GM18870 (cell line): Measurements from ENCODE around the gene OR2V1.
"Not testable (repeated sequence)": the region's sequence is repeated elsewhere in the genome, so short reads cannot be mapped to it uniquely, and the experiment has no call there.

Source experiments
- ATAC-seq: cut with Tn5 transposase; IDR thresholded peaks from one replicate; pipeline ENCODE4 v1.9.1; 2021; ENCODE audit warnings: moderate library complexity; ENCODE audit not compliant: unreplicated experiment

Gene OR2V1

DNA sequence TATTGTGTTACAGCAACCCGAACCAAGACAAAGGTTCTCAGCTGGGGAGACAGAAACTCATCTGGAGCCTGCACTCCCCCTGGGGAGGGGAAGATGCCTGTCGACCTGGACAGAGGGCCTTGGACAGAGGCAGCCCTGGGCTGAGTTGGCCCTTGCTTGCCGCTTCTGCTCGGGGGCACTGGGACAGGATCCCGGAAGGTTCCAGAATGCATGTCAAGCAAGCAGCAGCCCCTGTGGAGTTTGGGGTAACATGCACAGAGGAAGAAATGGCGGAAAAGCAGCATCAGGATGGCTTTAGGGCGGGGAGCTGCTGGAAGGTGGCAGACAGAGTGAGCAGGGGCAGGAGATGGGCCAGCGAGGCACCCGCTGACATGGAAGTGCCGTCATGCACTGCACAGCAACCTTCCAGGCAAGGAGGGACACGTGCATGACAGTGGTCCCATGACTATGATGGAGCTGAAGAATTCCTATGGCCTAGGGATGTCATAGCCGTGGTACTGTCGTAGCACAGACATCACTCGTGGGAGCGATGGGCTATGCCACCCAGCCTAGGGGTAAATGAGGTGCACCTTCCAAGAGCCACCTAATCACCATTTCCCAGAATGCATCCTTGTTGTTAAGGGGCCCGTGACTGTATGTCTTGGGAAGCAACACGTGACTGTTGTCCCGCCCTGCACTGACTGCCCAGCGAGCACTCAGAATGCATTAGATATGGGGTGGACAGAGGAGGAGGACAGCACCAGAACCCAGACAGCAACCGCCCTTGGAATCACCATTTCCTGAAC lies 26.2 kb downstream of the OR2V1 start:
- ATAC-seq: not testable (repeated sequence)

DNA sequence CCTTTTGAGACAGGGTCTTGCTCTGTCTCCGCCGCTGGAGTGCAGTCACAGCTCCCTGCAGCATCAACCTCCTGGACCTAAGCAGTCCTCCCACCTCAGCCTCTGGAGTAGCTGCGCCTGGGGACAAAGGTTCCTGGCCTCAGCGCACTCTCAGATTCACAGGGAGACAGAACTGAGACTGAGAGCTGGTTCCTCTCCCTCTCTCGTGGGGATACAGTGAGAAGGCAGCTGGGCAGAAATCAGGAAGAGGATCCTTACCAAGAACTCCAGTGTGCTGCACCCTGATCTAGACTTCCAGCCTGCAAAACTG lies 26.8 kb downstream of the OR2V1 start:
- not testable (repeated sequence) for ATAC-seq

DNA sequence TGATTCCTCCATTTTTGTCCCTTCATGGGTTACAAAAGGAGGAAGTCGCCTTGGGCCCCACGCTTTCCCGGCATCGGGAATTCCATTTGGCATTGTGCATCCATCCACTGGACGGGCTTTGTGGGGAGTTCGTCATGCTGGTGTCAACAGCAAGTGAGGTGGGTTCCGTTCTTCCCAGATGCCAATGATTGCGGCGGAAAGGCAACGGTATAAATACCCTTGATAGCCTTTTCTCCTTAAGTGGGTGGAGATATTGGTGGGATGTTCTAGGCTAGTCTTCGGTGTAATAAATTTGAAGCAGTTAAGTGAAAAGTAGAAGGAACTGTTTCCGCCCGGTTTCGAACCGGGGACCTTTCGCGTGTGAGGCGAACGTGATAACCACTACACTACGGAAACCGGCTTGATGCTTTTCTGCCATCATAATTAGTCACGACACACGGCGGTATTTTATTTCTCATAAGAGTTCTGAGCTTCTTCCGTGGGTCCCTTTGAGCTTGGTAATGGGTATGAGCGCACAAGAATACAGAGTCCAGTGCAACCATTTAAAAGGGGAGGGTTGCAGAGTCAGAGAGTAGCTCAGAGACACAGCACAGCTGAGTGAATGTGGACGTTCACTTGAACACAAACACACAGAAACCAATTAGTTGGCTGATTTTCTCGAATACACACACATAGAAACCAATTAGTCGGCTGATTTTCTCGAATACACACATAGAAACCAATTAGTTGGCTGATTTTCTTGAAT lies 28.9 kb downstream of the OR2V1 start:
- not testable (repeated sequence) for ATAC-seq

DNA sequence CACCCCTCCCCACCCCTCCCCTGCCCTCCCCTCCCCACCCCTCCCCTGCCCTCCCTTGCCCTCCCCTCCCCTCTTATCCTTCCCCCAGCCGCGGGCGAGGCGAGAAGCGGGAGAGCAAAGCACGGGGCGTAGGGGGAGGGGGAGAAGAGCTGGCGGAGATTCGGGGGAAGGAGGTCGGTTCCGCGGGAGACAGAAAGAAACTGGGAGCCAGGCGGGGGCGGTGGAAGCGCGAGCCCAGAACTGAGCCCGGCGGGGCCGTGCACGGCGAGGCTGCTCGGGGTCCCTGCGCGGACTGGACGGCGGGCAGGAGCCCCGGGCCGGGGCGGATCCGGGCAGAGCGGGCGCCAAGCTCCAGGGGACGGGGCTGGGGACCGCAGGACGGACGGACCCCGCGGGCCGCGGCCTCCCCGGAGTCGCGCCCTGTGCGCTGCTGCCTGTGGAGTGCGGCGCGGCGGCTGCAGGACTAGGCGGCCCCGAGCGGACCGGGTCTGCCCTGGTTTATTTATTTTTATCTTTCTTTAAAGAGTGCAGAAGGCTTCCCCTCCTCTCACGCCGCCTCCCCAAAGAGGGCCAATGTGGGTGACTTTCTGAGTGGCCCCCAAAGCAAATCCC lies 29.8 kb downstream of the OR2V1 start:
- ATAC-seq: not testable (repeated sequence)

DNA sequence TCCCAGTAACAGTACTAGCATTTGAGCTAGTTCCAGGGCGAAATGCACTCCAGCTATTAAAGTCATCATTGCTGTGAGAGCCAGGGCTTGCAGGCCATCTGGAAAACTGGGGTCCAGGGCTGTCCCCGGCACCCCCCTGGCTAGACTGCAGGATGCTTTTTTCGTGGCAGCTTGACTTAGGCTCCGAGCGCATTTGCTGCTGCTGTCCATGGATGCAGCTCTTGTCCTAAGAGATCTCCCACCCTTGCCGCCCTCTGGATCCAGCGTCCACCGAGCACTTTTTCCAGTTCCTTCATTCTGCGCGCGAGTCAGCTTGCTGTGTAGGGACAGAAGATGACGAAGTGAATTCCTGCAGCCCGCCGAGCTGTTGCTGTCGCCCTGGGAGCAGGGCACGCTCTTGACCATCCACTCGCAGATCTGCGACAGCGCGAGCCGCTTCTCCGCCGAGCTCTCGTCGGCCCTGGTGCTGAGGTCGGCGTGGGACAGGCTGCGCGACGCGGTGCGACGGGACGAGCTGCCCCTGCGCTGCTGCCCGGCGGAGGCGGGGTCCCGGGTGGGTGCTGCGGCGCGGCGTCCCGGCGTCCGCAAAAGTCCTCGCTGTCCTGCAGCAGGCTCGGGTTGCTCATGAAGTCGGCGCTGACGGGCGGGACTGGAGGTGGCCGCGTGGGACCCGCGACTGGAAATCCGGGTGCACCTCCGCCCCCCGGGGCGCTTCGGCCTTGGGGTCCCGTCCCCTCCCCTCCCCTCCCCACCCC lies 30.7 kb downstream of the OR2V1 start:
- ATAC-seq: no peak

DNA sequence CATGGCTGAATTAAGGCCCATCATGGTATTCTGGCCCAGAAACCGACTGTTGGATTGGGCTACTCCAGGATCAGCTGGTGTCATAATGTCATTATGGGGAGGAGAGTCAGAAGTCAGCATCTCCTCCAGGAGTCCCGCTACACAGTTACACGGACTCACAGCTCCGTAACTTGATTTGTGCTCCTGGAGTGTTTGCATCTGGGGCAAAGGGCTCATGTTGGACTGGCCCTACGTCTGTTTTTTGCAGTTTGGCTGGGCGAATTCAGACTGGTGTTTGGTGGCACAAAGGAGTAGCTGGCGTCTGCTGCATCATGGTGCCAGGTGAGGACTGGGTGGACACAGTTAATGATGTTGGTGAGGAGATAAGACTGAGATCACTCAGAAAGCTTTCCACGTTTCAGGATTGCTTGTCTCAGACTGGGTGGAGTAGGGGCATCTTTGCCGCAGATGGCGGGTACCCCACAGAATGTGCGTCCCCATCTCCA lies 31.3 kb downstream of the OR2V1 start:
- ATAC-seq: no peak

DNA sequence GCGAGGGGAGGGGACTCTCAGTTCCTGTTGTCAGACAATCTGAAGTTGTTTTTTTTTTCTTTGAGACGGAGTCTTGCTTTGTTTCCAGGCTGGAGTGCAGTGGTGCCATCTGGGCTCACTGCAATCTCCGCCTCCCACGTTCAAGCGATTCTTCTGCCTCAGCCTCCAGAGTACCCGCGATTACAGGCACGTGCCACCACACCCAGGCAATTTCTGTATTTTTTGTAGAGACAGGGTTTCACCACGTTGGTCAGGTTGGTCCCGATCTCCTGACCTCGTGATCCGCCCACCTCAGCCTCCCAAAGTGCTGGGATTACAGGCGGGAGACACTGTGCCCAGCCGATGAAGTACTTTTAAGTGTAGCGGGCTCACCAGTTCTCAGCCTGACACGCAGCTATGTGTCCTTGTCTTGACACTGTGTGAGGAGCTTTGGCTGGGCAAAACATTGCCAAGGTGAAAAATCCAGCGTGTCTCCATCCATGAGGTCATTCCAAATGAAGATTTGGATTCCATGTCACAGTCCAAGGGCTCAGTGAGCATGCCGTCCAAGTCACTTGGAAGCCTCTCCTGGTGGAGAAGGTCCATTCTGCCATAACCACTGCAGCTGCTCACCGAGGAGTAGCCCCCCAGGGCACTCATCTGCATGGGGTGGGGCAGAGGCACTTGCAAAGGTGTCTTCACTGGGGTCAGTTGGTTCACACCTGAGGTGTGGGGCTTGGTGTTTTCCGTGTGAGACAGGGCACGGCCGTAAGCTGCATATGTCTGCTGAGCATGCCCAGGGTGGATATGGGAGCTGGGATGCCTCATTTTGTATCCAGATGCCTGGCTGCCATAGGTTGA lies 32.0 kb downstream of the OR2V1 start:
- ATAC-seq: no peak

DNA sequence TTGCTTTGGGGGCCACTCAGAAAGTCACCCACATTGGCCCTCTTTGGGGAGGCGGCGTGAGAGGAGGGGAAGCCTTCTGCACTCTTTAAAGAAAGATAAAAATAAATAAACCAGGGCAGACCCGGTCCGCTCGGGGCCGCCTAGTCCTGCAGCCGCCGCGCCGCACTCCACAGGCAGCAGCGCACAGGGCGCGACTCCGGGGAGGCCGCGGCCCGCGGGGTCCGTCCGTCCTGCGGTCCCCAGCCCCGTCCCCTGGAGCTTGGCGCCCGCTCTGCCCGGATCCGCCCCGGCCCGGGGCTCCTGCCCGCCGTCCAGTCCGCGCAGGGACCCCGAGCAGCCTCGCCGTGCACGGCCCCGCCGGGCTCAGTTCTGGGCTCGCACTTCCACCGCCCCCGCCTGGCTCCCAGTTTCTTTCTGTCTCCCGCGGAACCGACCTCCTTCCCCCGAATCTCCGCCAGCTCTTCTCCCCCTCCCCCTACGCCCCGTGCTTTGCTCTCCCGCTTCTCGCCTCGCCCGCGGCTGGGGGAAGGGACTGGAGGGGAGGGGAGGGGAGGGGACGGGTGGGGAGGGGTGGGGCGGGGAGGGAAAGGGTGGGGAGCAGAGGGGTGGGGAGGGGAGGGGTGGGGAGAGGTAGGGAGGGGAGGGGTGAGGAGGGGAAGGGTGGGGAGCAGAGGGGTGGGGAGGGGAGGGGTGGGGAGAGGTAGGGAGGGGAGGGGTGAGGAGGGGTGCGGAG lies 33.0 kb downstream of the OR2V1 start:
- not testable (repeated sequence) for ATAC-seq

DNA sequence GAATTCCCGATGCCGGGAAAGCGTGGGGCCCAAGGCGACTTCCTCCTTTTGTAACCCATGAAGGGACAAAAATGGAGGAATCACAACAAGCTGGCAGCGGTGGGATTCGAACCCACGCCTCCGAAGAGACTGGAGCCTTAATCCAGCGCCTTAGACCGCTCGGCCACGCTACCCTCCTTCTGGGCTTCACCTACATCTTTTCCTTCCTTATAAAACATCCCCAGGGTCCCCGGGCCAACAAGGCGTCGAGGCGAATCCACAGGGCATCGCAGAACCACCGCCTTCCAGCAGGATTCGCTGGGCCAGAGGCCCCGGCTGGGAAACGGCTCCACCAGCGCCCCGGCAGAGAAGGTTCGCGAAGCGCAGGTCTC lies 33.6 kb downstream of the OR2V1 start:
- not testable (repeated sequence) for ATAC-seq

DNA sequence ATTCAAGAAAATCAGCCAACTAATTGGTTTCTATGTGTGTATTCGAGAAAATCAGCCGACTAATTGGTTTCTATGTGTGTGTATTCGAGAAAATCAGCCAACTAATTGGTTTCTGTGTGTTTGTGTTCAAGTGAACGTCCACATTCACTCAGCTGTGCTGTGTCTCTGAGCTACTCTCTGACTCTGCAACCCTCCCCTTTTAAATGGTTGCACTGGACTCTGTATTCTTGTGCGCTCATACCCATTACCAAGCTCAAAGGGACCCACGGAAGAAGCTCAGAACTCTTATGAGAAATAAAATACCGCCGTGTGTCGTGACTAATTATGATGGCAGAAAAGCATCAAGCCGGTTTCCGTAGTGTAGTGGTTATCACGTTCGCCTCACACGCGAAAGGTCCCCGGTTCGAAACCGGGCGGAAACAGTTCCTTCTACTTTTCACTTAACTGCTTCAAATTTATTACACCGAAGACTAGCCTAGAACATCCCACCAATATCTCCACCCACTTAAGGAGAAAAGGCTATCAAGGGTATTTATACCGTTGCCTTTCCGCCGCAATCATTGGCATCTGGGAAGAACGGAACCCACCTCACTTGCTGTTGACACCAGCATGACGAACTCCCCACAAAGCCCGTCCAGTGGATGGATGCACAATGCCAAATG lies 34.1 kb downstream of the OR2V1 start:
- not testable (repeated sequence) for ATAC-seq

DNA sequence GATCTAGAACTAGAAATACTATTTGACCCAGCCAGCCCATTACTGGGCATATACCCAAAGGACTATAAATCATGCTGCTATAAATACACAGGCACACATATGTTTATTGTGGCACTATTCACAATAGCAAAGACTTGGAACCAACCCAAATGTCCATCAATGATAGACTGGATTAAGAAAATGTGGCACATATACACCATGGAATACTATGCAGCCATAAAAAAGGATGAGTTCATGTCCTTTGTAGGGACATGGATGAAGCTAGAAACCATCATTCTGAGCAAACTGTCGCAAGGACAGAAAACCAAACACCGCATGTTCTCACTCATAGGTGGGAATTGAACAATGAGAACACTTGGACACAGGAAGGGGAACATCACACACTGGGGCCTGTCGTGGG lies 35.8 kb downstream of the OR2V1 start:
- ATAC-seq: not testable (repeated sequence)

DNA sequence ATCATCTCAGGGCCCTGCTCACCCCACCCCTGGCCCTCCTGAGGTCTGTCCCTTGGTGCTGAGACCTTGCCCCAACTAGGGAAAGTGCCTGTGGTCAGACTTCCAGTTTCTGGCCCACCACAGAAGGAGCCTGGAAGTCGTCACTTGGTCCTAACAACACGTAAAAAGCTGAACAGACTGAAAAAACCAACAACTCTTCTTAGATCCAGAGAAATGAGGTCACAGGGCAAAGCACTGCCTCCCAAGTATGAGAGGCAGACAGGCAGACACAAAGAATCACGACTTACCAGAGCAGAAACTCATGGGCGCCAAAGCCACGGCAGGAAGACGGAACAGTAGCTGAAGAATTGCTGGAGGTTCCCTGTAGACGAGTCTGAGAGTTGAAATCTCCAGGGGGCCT lies 38.5 kb downstream of the OR2V1 start:
- no peak for ATAC-seq

DNA sequence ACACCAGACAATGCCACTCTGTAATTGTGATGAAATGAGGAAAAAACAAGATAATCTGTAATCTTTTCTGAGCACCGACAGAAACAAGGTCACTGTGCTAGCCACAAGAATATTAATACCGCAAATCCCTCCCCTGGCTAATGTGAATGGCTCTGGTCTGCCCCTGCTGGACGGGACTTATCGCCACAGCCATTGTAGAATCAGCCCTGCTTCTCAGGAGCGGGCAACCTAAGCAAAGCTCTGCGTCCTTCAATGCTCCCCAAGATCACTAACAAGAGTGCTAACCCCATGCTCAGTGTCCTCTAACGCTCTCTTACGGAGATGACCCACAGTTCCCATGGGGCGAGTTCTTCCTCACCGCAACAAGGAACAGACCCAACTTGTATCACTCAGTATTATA lies 42.7 kb downstream of the OR2V1 start:
- no peak for ATAC-seq

DNA sequence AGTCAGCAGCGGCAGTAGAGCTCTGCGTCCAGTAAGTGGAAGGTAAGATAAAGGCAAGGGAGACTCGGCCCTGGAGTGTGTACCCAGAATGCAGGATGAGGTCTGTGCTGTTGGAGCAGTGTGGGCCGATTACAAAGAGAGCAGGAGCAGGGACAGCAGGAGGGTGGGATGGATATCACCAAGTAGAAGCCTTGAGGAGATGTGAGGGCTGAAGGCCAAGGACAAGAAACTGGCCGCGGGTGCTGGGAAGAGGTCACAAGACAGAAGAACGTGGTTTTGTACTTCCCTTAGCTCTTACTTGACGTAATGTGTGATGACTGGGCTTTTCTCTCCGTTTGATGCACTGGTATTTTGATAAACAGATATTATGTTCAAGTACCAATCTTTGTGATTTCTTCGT lies 43.7 kb downstream of the OR2V1 start:
- ATAC-seq: no peak

DNA sequence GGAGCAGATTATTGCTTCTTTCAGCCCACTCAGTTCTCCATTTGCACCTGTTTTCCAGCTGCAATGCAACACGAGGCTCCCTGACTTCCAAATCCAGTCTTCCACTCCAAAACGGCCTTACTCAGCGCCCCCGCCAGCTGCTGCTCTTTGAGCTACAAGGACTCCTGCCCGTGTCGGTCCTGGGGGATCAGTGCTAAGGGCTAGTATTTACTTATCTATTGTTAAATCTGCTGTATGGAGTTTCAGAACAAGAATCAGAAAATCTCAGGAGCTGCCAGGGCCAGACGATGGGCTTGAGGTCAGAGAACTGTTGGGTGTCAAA lies 44.1 kb downstream of the OR2V1 start:
- no peak for ATAC-seq

DNA sequence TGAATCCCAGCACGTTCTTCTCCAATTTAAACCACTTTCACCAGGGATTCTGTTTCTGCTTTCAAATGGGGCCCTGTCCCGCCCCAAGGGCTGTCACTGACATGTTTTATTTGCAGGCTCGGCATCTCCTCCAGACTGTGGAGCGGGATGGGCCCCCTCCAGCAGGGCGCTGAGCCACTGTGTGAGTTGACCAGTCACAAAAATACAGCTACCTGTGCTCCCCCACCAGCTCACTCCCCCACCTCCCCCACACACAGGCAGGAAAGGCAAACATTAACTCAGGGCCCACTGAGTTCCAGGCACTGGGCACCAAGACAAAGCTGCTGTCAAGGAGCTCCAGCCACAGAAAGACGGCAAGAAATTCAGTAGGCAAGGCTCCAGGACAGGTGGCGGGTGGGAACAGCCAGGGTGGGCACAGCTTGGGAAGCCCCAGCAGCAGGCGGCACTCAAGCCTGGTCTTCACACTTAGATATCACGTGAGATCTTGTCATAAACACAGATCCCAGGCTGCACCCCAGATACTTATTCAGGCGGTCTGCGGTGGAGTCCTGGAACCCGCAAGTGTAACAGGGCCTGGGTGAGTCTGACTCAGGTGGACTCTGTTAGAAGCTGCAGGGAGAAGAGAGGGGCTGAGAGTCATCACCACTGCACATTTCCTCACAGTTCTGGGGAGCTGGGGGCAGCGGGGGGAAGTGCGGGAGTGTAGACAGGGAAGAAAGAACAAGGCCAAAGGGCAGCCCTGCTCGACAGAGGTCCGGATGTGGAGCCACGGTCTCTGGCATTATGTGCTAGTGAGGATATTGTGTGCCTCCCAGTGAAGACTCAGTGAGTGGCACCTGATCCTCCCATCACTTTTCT lies 44.7 kb downstream of the OR2V1 start:
- ATAC-seq: no peak

DNA sequence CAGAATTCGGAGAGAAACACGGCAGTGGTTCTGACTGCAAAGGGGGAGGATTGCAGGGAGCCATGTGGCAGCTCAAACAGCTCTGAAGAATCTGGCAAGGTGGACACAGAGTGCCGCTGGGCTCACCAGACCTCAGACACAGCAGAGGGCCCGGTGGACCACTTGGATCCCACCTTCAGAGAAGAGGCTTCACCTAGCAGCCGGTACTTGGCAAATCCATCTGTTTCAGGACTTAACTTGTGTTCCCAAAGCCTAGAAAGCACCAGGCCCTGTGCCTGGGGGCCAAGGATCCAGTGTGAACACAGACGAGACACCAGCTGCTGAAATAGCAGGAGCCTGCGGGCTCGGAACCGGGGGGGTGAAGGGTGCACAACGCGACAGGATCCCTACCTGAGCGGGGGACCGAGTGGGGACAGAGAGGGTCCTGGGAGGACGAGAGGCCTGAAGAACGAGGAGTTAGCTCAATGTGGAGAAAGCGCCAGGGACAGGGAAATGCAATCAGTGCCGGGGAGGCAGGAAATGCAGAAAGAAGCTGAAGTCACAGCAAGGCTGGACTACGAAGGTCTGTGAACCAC lies 46.3 kb downstream of the OR2V1 start:
- ATAC-seq: no peak

DNA sequence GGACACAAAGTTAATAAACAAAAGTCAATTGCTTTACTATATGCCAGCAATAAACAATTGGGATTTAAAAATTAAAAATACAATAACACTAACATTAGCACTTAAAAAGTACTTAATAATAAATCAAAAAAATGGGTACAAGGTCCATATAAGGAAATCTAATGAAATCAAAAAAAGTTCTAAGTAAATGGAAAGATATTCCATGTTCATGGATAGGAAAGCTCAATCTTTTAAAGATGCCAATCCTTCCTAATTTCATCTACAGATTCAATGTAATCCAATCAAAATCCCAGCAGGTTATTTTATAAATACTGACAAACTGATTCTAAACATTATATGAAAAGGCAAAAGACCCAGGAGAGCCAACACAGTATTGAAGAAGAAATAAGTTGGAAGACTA lies 49.0 kb downstream of the OR2V1 start:
- ATAC-seq: no peak
